Stimulated activated naive B cell treated with anti-CD40 and anti-IgM and Interleukin-4, amounts not matched to agents 10 μg/mL and 1 μg/mL and 100 μg/mL, for 72 hours (primary cell): ENCODE data around the gene NR6A1.

ENCODE experiments used
- ATAC-seq, 2 donors: fragments of 150-1000 bp; cut with Tn5 transposase; replicated peaks; 2 replicates each; pipeline ENCODE4 v1.10.0; 2021; ENCODE audit warnings: moderate library complexity in 1 of 2
- DNase-seq: peaks from one replicate; pipeline ENCODE4 v3.0.0; 2021
- H3K27ac Mint-ChIP-seq: one replicate; pipeline ENCODE4 v1.8.0; 2022; ENCODE audit warnings: mild to moderate bottlenecking, mixed read lengths
- H3K27me3 Mint-ChIP-seq, 2 donors: one replicate each; pipeline ENCODE4 v1.8.0; 2022; ENCODE audit warnings: mixed read lengths in 2 of 2
- H3K36me3 Mint-ChIP-seq, 2 donors: one replicate each; pipeline ENCODE4 v1.8.0; 2022; ENCODE audit warnings: mixed read lengths in 2 of 2, mild to moderate bottlenecking in 1 of 2
- H3K4me1 Mint-ChIP-seq, 2 donors: one replicate each; pipeline ENCODE4 v1.8.0; 2022; ENCODE audit warnings: mixed read lengths in 2 of 2, mild to moderate bottlenecking in 1 of 2
- H3K4me3 Mint-ChIP-seq, 2 donors: one replicate each; pipeline ENCODE4 v1.8.0; 2022; ENCODE audit warnings: mild to moderate bottlenecking in 2 of 2, mixed read lengths in 2 of 2, moderate library complexity in 1 of 2
- H3K9me3 Mint-ChIP-seq, 2 donors: one replicate each; pipeline ENCODE4 v1.8.0; 2022; ENCODE audit warnings: mixed read lengths in 2 of 2, mild to moderate bottlenecking in 1 of 2

Gene NR6A1

DNA sequence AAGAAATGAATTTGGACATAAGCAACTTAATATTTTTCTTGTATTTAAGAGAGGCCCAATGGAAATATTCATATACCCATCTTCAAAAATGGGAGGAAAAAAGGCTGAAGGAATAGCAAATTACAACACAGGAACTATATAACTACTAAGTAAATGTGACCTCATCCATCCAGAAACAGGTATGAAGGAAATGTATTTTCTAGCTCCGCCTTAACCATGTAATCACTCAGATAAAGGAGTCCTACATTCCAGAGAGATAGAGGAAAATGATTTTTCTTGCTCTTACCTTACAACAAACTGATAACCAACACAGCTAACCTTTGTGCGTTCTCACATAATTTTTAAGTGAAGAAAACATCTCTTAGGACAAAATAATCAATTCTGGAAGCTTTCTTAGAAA, 96.5 kb downstream of the NR6A1 start:
- no peak overlapping the region for H3K27ac Mint-ChIP-seq
- DNase-seq = no peak

DNA sequence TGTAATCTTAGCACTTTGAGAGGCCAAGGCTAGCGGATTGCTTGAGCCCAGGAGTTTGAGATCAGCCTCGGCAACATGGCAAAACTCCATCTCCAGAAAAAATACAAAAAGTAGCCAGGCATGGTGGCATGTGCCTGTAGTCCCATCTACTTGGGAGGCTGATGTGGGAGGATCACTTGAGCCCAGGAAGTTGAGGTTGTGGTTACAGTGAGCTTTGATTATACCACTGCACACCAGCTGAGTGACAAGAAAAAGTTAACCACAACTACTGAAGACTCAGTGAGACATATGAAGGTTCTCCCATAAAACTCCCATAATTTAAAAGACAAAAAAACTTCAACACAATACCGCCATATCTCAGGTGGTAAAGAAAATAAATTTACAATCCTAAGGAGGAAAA, 98.0 kb downstream of the NR6A1 start:
- DNase-seq (no peak), ATAC-seq (no peak)
- no peaks in the 10 kb centered on the region for H3K4me1 Mint-ChIP-seq
- no peak overlapping the region for H3K4me3 Mint-ChIP-seq
- H3K36me3 Mint-ChIP-seq = no peaks in the 10 kb centered on the region
- H3K27me3 Mint-ChIP-seq = no peaks in the 10 kb centered on the region
- peaks cover 0 to 3% of the 10 kb centered on the region in 2 donors for H3K9me3 Mint-ChIP-seq
- no peak overlapping the region for H3K27ac Mint-ChIP-seq

More for the DNA sequence above, 96.5 kb downstream of the NR6A1 start:
- Mint-ChIP-seq H3K4me1 (no peaks in the 10 kb centered on the region), H3K9me3 (peaks cover 0 to 3% of the 10 kb centered on the region in 2 donors), H3K36me3 (no peaks in the 10 kb centered on the region), H3K4me3 (no peak overlapping the region), H3K27me3 (no peaks in the 10 kb centered on the region)
- ATAC-seq = no peak

DNA sequence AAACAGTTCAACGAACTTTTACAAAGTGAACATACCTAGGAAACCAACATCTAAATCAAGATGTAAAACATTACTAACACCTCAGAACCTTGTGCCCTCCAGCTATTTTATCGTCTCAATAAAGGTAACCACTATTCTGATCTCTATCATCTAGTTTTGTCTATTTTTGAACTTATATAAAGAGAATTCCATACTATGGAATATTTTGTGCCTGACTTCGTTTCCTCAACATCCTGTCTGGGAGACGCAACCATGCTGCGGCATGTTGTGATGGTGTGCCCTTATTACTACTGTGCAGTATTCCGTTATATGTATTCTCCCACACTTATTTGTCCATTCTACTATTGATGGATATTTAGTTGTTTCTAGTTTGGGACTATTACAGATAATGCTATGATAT, 99.2 kb downstream of the NR6A1 start:
- no peaks in the 10 kb centered on the region for H3K27me3 Mint-ChIP-seq
- no peaks in the 10 kb centered on the region for H3K4me1 Mint-ChIP-seq
- no peaks in the 10 kb centered on the region for H3K36me3 Mint-ChIP-seq
- H3K4me3 Mint-ChIP-seq = no peak overlapping the region
- peaks cover 0 to 3% of the 10 kb centered on the region in 2 donors for H3K9me3 Mint-ChIP-seq
- ATAC-seq (no peak), DNase-seq (no peak)
- H3K27ac Mint-ChIP-seq = no peak overlapping the region

DNA sequence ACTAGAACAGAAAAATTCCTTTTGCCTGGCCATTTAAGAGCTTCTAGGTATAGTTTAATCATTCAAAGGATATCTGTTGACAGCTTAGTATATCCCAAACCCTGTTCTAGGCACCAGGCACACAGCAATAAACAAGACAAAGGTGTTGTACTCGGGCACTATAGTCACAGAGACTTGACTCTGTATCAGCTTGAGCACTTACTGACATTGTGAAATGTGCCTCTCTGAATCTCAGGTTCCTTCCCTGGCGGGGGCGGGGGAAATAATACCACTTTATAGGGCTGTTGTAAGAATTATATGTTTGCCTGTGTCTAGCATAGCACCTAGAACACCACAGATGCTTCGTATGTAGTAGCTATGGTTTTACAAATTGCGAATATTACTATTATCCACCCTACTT, 104.5 kb downstream of the NR6A1 start:
- Mint-ChIP-seq H3K4me1 (no peaks in the 10 kb centered on the region), H3K36me3 (no peaks in the 10 kb centered on the region)

DNA sequence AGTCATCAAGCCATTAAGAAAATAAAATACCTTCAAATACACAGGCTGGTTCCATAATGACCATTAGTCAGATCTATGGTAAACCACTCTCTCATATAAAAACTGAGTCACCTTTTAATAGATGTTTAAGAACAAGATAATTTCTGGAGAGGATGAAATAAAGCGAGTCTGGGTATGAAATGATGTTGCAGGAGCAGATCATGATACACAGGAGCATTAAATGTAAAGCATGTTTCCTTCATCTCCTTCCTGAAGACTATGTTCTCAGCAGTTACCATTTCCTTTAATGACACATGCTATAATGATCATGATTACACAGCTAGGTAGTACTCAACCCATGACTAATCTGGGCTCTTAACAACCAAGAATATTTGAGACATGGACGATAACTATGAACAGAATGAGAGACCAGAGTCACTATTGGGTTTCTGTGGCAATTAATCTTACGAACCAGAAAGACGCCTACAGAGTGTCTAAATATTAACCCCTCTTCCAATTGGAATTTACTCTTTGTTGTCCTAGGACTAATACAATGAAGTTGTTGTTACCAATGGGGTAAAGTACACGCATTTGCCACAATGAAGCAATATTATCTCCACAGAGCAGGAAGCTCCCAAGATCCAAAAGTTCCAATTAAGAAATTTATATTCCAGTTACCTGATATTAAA, 105.6 kb downstream of the NR6A1 start:
- ATAC-seq (no peak), DNase-seq (no peak)
- Mint-ChIP-seq H3K9me3 (no peaks in the 10 kb centered on the region), H3K27me3 (no peaks in the 10 kb centered on the region), H3K4me3 (no peak overlapping the region), H3K27ac (no peak overlapping the region), H3K4me1 (peaks cover 0 to under 1% of the 10 kb centered on the region in 2 donors), H3K36me3 (no peaks in the 10 kb centered on the region)

More for the DNA sequence above, 104.5 kb downstream of the NR6A1 start:
- Mint-ChIP-seq H3K4me3 (no peak overlapping the region), H3K27ac (no peak overlapping the region), H3K27me3 (no peaks in the 10 kb centered on the region), H3K9me3 (no peaks in the 10 kb centered on the region)
- ATAC-seq (no peak), DNase-seq (no peak)

DNA sequence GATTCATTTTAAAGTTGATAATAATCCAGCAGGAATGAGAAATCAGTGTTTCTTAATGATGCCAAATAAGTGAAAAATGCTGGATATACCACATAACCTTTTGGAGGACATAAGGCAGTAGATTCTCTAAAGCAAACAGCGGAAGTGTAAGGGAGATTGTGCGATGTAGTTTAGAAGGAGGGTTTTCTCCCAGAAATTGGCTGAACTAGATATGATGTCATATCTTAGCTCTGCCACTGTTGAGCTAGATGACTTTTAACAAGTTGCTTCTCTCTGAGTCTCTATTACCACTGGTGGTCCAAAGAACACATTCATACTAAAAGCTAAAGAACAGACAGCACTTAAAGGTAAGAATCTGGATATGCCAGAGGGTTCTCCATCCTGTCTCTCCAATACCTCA, 107.0 kb downstream of the NR6A1 start:
- Mint-ChIP-seq H3K9me3 (no peaks in the 10 kb centered on the region), H3K36me3 (no peaks in the 10 kb centered on the region), H3K4me1 (peaks cover 5 to 14% of the 10 kb centered on the region in 2 donors), H3K27ac (no peak overlapping the region), H3K4me3 (no peak overlapping the region), H3K27me3 (no peaks in the 10 kb centered on the region)
- ATAC-seq = no peak
- no peak for DNase-seq

DNA sequence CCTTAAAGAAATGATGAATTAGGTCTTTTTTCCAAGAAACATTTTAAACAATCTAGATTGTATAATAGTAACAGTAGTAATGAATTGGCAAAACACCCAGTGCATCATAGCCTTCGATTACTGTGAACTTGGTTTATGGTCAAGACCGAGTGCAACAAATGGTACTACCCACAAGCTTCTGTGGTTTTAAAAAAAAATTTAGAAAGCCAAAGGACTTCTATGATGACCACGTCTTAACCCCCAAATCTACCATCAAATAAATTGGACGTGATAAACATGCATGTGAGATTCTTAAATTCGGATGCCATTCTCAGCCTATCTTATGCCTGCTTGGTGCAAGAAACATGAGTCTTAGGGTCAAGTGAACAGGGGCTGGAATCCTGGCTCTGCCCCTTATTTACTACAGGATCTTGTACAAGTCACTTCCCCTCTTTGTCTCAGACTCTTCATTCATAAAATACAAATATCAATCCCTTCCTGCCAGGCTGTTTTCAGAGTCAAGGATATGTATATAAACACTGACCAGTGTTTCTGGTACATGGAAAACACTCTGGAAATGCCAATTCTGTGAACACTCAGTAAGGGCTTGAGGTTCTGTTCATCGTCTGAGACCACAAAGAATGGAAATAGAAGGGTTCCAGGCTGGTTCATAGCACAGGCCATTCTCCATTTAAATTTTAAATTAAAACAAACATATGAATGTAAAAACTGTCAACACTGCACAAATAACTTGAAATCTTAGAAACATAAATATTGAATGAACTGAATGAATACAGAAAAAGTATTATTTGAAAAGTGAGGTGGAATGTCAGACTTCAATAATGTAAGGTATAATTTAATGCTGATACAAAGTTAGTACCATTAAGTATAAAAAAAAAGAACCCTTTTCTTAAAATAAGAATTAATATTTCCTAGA, 107.8 kb downstream of the NR6A1 start:
- Mint-ChIP-seq H3K9me3 (no peaks in the 10 kb centered on the region), H3K4me1 (peaks cover 7 to 23% of the 10 kb centered on the region in 2 donors), H3K27me3 (no peaks in the 10 kb centered on the region), H3K36me3 (no peaks in the 10 kb centered on the region), H3K4me3 (no peak overlapping the region), H3K27ac (no peak overlapping the region)
- ATAC-seq (no peak), DNase-seq (no peak)

DNA sequence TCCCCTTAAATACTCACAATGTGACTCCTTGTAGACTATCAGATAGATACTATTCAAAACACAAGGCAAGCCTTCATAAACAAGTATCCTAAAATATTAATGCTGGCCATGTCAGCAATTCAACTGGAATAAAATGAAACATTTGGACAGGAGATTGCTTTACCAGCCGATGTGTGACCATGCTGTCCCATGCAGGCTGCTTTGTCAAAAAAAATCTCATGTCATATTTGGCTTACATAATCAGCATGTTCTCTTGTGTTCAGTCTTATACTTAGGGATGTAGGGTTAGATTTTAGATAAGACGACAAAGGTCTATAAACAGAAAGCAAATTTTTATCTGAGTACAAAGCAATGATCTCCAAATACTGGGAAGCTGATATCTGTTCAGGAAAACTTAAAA, 108.5 kb downstream of the NR6A1 start:
- H3K27ac Mint-ChIP-seq = no peak overlapping the region
- ATAC-seq (no peak), DNase-seq (no peak)
- H3K9me3 Mint-ChIP-seq = no peaks in the 10 kb centered on the region
- peaks cover 9 to 30% of the 10 kb centered on the region in 2 donors for H3K4me1 Mint-ChIP-seq
- H3K27me3 Mint-ChIP-seq = no peaks in the 10 kb centered on the region
- no peak overlapping the region for H3K4me3 Mint-ChIP-seq
- H3K36me3 Mint-ChIP-seq = no peaks in the 10 kb centered on the region

DNA sequence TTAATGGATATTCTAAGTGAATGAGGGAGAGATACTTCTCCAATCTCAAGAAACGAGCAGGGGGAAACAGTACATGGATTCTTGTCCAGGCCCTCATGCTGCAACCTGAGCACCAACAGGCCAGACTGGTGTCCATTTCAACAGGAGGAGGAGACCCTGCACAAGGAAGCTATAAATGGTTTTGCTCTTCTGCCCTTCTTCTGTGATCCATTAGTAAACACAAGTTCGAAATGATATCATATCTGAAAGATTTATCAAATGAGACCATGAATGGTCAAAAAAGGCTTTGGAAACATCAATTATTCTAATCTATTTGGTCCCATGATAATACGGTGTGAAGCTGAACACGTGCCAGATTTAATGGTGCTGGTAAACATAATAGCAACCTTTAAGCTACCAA, 109.8 kb downstream of the NR6A1 start:
- ATAC-seq = no peak
- peaks cover 11 to 32% of the 10 kb centered on the region in 2 donors for H3K4me1 Mint-ChIP-seq
- no peaks in the 10 kb centered on the region for H3K9me3 Mint-ChIP-seq
- no peaks in the 10 kb centered on the region for H3K36me3 Mint-ChIP-seq
- H3K4me3 Mint-ChIP-seq = no peak overlapping the region
- no peak overlapping the region for H3K27ac Mint-ChIP-seq
- H3K27me3 Mint-ChIP-seq = no peaks in the 10 kb centered on the region
- no peak for DNase-seq

DNA sequence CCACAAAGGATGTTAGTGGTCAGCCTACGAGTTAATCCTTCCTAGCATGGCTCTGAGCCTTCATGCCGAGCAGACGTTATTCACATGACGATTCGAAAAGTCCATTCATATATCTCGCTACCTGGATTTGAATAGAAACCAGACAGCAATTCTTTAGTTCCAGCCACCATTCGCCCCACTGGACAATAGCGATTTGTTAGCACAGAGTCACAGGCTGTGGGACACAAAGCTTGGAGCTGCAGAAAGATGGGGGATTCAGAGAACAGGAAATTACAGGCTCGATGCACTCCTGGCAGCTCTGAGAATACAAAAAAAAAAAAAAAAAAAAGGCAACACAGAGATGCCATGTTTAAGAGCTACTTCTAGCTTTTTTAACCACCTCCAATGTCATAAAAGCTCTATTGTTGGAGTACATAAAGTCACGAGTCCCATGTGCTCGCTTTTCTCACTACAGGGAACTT, 110.7 kb downstream of the NR6A1 start:
- Mint-ChIP-seq H3K4me3 (peak overlapping the region; percentile 91 to 96), H3K27me3 (no peaks in the 10 kb centered on the region), H3K9me3 (no peaks in the 10 kb centered on the region), H3K36me3 (no peaks in the 10 kb centered on the region), H3K27ac (peak overlapping the region; percentile 47), H3K4me1 (peaks cover 11 to 32% of the 10 kb centered on the region in 2 donors)
- ATAC-seq (no peak), DNase-seq (no peak)

DNA sequence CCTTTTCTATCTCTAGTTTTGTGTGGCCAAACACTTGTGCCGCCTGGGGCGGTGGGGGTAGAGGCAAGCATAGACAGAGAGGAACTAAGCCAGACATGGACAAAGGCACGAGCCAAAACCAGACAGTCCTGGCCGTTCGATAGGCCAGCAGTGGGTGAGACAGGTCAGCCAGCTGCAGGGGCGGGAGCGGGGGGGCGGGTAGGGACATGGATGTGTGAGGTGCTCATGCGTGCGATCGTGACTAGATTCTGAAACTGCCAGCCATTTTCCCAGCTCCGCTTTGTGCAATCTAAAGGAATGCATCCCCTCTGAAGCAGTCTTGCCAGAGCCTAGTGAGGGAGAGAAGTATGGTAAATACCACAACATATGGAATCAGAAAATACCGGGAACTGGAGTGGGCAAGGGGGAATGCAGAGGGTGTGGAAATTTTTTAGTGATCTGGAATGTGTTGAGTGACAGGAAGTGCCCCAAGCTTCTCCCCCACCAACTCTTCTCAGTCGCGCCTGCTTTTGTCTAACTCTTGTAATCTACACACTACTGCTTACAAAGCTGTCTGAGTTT, 111.9 kb downstream of the NR6A1 start:
- ATAC-seq (peak; percentile 72 to 74), DNase-seq (peak; percentile 5)
- H3K27ac Mint-ChIP-seq = peak overlapping the region; percentile 89
- peaks cover 11 to 32% of the 10 kb centered on the region in 2 donors for H3K4me1 Mint-ChIP-seq
- H3K9me3 Mint-ChIP-seq = no peaks in the 10 kb centered on the region
- no peaks in the 10 kb centered on the region for H3K36me3 Mint-ChIP-seq
- H3K4me3 Mint-ChIP-seq = peak overlapping the region; percentile 91 to 96
- no peaks in the 10 kb centered on the region for H3K27me3 Mint-ChIP-seq

DNA sequence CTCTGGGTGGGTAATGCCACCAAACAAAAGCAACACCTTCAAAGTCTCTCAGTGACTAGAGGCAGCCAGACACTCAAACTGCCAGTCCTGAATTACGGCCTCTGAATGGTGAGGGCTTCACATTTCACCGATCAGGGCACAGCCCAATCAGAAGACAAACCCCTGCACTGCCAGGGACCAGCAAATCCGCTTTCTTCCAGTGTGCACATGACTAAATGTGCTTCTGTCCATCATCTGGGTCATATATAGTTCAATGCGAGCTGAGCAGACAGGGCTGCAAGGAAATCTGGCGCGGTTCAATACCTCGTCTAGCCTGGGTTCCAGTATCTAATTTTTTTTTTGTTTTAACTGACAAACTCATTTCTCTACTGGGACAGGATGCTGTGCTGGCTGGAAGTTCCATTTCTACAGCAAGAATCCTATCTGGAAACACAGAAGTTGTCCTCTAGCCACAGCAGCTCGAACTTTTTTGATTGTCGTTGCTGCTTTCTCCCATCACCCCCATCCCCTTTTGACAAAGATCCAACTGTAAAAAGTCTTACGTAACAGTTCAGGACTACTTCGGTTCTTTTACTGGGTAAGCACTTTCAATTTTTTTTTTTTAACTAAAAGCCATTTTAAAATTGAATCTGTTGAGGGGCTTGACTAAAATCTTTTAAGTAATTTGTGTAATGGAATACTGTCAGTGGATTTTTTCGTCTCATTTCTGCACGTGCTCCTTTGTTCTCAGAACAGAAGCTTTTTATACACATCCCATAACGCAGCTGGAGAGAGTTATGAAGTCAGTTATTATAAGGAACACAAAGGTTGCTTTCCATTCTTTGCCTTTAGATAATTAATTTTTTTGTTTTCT, 112.7 kb downstream of the NR6A1 start:
- no peaks in the 10 kb centered on the region for H3K36me3 Mint-ChIP-seq
- DNase-seq (peak; percentile 47), ATAC-seq (peak; percentile 96)
- no peaks in the 10 kb centered on the region for H3K27me3 Mint-ChIP-seq
- H3K4me3 Mint-ChIP-seq = peak overlapping the region; percentile 91 to 96
- H3K27ac Mint-ChIP-seq = peak overlapping the region; percentile 89
- H3K9me3 Mint-ChIP-seq = no peaks in the 10 kb centered on the region
- peaks cover 11 to 32% of the 10 kb centered on the region in 2 donors for H3K4me1 Mint-ChIP-seq

DNA sequence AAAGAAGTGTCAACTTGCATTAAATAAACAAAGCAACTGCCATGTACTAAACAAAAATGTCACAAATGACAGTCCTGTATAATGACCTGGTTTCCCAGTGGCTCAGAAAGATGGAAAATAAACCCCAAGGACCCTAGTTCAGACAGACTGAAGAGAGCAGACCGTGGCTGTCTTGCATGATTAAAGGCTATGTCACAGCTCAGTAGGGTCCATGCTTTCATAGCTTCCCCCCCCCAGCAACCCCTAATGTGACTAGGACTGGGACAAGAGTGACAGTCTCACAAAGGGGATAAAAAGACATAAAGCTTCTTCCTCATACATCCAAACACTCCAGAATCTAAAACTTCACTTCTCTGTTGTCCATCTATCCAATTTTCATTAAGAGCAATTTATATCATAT, 113.6 kb downstream of the NR6A1 start:
- H3K4me3 Mint-ChIP-seq = no peak overlapping the region
- no peaks in the 10 kb centered on the region for H3K9me3 Mint-ChIP-seq
- DNase-seq = no peak
- no peak for ATAC-seq
- no peak overlapping the region for H3K27ac Mint-ChIP-seq
- no peaks in the 10 kb centered on the region for H3K27me3 Mint-ChIP-seq
- no peaks in the 10 kb centered on the region for H3K36me3 Mint-ChIP-seq
- H3K4me1 Mint-ChIP-seq = peaks cover 11 to 32% of the 10 kb centered on the region in 2 donors

DNA sequence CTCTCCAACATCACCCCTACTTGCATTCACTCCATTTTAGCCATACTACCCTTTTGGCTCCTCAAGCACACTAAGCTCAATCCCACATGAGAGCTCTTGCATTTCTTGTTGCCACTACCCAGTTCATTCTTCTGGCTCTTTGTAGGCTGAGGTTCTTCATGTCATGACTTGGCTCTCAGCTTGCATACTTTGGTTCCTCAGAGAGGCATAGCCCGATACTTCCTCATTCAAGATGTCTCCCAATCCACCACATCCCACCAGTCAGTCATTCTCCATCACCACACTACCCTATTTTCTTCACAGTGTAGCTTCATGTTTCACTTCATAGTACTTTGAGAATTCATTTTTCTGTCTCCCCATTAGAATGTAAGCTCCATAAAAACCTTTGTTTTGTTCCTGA, 116.7 kb downstream of the NR6A1 start:
- ATAC-seq = no peak
- Mint-ChIP-seq H3K4me1 (peaks cover 8 to 20% of the 10 kb centered on the region in 2 donors), H3K36me3 (no peaks in the 10 kb centered on the region), H3K27me3 (no peaks in the 10 kb centered on the region), H3K9me3 (no peaks in the 10 kb centered on the region), H3K4me3 (no peak overlapping the region), H3K27ac (no peak overlapping the region)
- DNase-seq = no peak
